KG1 (cell line): Measurements from ENCODE around the gene CALD1.

Experiments used
- DNase-seq: peaks from one replicate; lab custom pipeline; 2025; lab: John Stamatoyannopoulos, UW

The CALD1 gene

GRCh38 chr7:135001390-135002165 is 222.1 kb downstream of the CALD1 start:
- no peak for DNase-seq

- DNase-seq: no peak
Observed at GRCh38 chr7:135012229-135012628, 232.8 kb downstream of the CALD1 start.
